SW 1271 (cell line): Measurements from ENCODE around the gene REC114.

Source experiments
- DNase-seq, 2 experiments: peaks; one replicate each; lab custom pipeline; 2025; lab: John Stamatoyannopoulos, UW

REC114 gene

DNA sequence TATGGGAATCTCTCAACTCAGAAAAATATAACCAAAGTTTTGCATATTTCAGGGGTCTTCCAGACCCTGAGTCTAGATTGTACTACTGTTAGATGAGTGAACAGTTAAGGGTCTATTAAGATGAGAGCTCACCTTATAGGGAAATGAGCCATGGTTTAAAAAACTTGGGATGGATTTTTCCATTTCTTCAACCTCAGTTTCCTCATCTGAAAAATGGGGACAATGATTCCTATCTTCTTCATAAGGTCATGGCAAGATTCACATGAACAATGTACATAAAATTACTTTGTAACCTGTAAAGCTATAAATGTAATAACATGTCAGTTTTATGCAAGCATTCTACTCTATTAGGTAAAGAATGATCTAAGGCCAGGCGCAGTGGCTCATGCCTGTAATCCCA lies 161.5 kb downstream of the REC114 start:
- no peak for DNase-seq

DNA sequence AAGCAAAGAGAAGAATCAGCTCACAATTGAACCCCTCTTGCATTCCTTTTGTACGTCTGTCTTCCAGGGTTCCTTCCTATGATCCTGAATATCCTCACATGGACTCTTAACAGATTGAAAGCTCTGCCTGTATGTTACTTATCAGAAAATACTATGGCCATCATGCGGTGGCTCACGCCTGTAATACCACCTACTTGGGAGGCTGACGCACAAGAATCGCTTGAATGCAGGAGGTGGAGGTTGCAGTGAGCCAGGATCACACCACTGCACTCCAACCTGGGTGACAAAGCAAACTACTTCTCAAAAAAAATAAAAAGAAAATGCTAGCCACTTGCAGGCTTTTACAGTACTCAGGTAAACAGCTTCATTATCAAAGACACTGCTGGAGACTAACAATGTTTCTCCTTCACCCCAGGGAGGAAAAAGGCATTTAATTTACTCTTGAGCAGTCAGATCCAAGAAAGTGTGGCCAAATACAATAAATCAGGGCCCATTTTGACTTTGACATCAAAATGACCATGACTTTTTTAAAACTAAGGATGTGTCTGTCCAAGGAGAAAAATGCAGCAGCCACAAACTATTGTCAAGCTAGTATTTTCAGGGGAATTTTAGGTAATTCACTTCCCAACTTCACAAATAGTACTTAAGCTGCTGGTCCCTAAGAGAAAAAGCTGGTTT lies 162.9 kb downstream of the REC114 start:
- DNase-seq: no peak

DNA sequence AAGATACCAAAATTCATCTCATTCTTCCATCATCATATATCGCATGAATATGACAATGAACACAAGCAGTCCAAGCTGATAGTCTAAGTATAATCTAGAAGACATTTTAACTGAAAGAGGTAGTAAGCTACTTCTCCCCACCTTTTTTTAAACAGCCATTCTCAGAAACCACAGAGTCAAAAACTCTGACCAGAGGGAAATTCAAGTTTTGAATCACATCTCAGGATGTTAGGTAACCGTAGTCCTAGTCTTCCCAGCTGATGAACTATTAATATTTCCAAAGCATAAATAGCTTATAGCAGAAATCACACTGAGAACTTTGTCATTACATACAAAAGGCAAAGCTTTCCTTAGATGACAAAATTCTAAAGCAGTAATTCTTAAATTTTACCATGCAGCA lies 164.4 kb downstream of the REC114 start:
- DNase-seq: no peak

GRCh38 chr15:73607843-73608242 lies 164.9 kb downstream of the REC114 start:
- no peak for DNase-seq

GRCh38 chr15:73608475-73608874 lies 165.5 kb downstream of the REC114 start:
- no peak for DNase-seq

DNA sequence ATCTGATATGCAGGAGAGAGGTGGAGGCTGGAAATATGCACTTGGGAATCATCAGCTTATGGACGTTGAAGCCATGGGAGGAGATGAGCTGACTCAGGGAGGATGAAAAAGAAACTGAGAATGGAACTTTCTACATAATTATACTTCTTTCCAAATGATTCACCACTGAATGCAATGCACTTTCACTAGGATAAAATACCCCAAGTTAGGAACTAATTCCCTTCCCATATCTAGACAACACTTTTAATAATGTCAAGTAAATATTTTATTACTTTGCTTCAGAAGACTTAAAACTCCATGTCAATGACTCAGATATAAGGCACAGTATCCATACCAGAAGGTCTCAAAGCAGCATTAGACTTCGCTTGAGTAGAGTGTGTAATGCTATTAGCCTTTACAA lies 166.0 kb downstream of the REC114 start:
- DNase-seq: no peak
